NOMO-1 treated with dmso at 0.1 percent for 144 hours (cell line): ENCODE measurements around the gene MCAT.

Source experiments
- DNase-seq: peaks from one replicate; lab custom pipeline; 2025; ENCODE audit not compliant: unreplicated experiment; lab: John Stamatoyannopoulos, UW

Gene MCAT

DNA sequence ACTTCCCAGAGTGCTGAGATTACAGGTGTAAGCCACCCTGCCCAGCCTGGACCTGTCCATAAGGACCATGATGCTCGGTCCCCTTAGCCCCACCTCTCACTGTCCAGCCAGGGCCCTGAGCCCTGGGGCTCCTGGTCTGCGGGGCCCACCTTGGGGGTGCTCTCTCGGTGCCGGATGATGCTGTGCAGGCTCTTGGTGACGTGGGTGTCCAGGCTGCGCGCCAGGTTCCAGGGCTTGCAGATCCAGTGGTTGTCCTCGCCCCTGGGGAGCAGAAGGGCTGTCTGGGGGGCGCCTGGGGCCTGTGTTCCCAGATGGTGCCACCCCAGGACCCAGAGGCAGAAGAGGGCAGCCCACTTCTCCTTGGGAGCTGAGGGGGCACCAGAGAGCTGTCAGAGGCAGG lies 30.4 kb upstream of the MCAT start:
- no peak for DNase-seq

DNA sequence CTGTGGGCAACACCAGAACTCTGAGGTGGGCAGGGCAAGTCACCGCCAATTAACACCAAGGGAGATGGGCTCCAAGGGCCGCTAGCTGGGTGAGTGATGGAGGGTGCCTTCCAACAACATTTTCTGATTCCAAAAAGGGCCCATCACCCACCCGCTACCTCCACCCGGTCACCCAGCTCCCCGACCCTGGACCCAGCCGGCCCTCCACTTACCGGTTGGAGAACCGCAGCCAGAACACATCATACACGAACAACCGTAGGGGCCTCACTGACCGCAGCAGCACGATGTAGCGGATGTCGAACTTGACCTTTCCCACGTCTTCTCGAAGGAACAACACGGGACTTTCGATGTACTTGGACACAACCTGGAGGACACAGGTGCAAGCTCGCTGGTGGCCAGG lies 29.0 kb upstream of the MCAT start:
- DNase-seq, result no peak

DNA sequence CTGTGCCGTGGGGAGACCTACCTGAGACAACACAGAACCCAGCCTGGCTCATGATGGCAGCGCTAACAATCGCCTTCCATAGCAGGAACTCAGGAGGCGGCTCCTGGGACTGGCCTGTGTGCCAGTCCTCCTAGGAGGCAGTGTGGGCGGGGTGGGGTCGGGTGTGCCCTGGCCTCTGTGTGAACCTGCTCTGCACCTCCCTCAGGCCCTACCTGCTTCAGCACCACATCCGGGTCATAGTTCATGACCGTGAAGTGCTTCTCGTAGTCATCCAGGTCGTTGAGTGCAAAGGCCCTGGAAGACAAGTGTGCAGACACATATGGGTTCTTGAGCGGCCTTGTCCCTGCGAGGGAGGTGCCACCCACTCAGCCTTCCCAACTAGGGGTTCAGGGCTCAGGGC lies 28.4 kb upstream of the MCAT start:
- DNase-seq, result no peak

DNA sequence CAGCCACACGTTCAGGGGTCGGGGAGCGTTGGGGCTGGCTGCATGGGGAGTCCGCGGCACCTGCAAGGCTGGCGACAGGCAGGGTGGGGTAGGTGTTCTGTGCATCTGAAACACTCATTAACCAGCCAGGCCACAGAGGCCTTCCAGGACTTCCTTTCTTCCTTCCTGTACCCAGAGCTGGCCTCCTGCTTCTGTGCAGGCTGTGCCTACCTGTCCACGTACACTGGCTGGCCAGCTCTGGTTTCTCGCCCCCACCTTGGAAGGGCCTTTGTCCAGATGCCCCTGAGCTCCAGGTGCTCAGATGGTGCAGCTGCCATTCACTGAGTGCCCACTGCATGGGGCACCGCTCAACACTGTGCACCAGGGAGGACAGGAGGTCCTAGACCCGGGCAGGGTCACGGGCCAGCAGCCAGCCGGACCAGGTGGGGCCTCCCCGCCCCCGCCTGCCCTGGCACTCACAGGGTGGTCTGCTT lies 27.9 kb upstream of the MCAT start:
- no peak for DNase-seq

DNA sequence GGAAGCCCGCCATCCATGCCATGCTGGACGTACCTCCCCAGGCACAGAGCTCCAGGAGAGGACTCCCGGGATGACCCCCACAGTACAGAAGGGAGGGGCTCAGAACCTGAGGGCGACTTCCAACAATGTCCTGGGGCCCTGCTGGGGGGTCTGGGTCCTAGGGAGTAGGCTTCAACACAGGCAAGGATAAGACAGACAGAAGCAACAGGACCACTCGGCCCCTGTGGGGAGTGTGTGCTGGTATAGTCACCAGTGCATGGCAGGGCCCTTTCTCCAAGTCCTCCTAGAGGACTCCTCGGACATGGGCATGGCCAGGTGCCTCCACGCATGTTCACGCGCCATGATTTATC lies 26.9 kb upstream of the MCAT start:
- DNase-seq, result no peak

DNA sequence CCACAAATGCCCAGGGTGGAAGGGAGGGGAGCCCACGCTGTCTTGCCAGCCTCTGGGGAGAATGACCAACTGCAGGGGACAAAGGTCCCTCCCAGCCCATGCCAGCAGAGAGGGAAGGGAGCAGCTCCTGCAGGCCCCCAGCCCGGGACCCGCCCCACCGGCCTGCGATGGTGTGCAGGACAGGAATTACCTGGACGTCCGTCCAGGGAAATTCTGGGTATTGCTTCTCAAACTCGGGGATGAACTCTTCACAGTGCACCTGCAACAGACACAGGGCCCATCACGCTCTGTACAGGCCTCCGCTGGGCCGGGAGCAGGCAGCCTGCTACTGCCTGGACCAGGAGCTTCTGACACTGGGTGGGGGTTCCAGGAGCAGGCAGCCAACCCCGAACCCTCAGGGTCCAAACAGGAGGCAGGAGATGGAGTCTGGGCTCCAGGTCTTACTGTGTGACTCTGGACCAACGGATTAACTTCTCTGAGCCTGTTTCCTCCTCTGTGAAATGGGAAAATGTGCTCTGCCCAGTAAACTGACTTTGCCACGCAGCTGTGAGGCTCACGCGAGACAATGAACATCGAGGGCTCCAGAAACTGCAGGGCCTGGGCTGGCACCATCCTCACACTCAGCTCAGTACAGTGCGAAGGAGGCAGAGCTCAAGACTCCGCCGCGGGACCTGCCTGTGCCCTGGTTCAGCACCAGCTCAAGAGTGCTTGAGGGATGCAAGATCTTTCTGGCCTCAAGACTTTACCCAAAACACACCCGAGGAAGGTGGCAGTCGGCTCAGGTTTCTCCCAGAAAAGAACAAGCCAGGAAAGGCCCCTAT lies 26.3 kb upstream of the MCAT start:
- DNase-seq, result no peak

DNA sequence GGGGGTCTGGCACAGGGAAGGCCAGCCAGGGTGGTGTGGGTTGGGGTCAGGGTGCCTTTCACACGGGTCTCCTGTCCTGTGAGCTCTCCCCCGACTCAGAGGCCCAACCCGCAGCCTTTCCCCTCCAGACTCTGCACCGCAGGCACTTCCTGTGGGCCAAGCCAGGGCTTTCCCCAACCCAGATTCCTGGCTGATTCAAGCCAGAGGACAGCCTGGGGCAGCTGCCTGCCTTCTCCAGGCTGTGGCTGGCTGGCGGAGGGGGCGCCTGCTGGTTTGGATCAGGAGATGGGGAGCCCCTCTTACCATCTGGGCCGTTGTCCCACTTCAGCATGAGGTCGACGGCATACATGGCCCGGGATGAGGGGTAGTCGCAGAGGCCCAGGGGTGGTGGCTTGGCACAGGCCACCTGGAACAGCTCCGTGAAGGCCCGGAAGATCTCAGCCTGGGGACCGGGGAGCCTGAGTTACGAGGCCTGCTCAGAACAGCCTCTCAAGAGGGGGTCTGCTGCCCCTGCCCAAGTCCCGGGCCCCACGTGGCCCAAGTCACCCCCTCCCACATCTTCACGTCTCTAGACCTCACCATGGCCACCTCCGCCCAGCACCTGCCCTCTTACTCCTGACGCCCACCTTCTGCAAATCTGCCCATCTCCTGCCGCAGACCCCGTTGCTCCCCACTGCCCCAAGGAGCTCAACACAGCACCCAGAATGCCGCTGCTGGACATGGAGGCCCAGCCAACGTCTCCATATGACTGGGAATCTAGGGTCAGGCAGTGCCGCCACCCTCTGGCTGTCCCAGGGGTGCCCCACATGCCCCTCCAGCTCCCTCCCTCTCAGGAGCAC lies 25.5 kb upstream of the MCAT start:
- no peak for DNase-seq

DNA sequence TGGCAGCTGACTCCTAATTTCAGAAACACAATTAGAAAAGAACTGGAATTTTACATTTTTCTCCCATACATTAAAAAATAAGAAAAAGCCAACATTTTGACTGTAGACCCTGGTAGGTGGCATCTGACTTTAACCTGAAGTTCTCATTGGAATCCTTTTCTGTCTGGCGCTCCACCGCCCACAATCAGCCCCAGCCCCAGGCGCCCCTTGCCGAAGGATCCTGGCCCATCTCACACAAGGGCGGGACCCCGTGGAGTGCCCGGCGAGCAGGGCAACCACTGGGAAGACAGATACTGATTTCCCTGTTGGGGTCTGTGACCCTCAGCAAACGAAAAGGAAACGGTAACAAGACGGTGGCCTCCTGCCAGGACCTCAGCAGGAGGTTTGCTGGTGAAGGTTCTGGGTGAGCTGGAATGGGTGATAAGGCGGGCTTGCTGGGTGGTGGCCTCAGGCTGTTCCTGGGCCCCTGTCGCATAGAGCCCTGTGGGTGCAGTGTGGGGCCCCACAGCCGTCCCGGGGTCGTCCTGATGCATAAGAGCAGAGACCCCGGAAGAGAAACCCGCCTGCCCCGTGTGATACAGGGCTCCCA lies 23.9 kb upstream of the MCAT start:
- no peak for DNase-seq

DNA sequence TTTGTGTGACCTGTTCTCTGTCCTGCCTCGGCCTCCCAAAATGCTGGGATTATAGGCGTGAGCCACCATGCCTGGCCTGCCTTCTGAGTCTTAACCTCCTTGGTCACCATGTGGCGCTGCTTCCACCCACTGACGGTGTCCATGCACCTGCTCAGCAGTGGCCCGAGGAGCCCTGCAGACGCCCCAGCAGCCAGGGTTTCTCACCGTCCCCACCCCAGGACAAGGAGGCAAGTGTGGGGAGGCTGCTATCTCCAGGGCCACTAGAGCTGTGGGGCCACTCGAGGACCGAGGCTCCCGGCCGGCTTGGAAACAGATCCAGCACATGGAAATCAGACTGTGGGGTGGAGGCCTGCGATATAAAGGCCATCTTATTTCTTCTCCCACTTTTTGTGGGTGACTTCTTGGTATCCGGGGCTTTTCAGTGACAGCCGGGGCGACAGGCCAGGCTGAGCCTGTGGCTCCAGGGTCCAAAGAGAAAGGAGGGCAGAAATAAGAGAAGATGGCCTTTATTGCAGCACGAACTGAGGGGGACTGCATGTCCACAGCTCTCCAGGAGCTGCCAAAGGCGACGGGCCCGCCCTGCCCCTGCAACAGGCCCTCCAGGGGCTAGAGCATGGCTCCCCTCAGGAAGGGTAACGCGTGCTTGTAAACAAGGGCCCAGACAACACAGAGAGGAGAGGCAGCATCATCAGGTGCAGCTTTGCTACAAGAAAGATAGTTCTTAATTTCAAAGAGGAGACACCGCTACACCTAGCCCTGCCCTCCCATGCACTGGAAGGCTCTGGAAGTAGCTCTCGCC lies 23.1 kb upstream of the MCAT start:
- no peak for DNase-seq

DNA sequence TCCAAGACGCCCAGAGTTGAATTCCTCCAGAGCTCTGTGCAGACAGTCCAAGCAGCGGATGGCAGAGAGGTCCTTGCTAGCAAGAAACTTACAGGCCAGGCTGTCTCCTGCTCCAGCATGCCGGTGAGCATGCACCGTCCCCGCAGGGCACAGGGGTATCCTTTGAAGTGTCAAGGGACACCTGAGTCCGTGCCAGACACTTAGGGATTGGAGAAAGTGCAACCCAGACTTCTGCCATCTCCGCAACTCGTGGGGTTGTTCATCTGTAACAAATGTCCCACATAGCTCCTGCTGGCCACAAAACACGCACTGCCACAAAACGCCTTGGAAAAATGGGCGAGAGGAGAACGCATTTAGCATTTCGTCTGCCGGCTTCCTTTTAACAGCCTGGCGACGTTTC lies 21.4 kb upstream of the MCAT start:
- no peak for DNase-seq

DNA sequence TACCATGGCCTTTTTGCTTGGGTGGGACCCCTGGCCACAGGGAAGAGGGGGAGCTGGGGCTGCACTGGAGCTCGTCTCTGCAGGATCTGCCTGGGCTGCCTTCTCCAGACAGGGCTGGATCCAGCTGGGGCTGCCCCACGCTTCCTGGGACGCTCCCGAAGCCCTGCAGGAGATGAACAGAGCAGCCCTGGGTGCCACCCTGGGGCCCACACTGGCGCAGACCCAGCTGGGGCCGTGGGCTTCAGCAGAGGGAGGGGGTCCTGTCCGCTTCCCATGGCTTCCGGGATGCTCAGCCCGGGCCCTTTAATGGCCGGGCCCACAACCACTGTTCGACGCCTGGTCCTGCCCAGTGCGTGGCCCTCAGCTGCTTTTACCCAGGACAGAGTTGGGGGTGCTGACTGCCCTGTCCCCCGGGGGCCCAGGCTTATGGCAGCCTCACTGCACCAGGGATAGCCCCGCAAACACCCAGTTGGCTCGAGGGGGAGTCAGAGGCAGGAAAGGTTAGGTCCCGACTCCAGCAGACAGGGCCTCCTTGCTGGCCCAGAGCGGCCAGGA lies 20.1 kb upstream of the MCAT start:
- DNase-seq, result no peak

DNA sequence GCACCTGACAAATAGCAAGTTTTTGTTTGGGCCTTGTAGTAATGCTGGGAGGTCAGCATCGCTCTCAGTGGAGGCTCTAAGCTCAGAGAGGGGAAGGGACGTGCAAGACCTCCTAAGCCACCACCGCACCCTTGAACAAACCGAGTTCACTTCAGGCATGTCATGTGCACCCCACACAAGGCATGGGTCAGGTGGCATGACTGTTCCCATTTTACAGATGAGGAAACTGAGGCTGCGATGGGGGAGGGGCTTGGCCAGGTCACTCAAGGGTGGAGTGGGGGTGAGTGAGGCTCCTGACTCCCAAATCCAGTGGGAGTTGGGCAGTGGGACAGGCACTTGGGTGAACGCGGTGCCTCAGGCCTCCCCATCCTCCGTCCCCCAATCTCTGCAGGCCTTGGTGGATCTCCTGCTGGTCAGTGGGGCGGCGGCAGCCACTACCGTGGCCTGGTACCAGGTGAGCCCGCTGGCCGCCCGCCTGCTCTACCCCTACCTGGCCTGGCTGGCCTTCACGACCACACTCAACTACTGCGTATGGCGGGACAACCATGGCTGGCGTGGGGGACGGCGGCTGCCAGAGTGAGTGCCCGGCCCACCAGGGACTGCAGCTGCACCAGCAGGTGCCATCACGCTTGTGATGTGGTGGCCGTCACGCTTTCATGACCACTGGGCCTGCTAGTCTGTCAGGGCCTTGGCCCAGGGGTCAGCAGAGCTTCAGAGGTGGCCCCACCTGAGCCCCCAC lies 19.4 kb upstream of the MCAT start:
- DNase-seq, result no peak

DNA sequence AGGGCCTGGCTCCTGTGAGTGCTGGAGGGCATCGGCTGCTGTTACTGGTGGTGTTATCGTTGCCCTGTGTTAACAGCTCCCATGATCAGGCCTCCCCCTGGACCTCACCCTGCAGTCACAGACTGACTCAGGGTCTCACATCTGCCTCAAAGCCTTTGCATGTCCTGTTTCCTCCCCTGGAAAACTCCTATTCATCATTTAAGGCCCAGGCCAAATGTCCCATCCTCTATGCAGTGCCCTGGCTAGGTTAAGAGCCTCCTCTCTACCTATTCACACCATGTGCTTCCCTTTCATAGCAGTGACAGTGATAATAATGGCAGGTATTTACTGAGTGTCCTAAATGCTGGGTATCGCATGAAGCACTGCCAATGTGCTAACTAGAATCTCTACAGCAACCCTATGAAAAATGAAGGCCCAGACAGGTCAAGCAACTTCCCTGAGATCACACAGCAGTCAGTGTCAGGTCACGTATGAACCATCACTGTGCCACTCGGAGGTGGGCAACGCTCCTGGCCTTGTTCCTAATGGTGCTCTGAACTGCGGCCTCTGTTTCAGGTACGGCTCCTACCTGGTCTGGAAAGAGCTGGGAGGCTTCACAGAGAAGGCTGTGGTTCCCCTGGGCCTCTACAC lies 17.4 kb upstream of the MCAT start:
- no peak for DNase-seq

DNA sequence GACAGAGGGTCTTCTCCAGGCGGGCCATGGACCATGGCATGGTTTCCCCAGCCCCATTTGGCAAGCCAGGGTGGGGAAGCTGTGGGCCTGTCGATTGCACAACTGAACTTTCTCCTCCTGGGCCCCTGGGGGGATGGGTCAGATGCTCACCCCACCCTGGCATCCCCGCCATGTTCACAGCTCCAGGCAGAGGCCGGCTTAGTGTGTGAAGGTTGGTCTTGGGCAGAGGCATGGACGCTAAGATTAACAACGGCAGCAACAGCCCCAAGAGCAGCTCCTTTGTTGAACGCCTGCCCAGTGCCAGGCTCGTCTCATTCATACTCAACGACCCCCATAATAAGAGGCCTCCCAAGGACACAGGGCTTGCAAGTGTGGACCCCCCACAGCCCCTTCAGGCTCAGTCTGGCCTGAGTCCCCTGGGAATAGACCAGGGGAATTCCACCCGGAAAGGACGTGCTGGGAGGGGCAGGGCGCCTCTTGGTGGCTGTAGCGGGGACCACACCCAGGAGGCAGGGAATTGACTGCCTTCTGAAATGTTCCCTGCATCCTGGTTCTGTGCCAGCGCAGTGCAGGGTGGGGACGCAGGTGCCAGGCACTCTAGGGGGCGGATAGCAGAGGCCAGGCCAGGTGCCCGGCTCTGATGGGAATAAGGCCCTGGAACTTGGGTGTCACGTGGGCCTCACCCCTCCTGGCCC lies 16.4 kb upstream of the MCAT start:
- DNase-seq, result no peak

DNA sequence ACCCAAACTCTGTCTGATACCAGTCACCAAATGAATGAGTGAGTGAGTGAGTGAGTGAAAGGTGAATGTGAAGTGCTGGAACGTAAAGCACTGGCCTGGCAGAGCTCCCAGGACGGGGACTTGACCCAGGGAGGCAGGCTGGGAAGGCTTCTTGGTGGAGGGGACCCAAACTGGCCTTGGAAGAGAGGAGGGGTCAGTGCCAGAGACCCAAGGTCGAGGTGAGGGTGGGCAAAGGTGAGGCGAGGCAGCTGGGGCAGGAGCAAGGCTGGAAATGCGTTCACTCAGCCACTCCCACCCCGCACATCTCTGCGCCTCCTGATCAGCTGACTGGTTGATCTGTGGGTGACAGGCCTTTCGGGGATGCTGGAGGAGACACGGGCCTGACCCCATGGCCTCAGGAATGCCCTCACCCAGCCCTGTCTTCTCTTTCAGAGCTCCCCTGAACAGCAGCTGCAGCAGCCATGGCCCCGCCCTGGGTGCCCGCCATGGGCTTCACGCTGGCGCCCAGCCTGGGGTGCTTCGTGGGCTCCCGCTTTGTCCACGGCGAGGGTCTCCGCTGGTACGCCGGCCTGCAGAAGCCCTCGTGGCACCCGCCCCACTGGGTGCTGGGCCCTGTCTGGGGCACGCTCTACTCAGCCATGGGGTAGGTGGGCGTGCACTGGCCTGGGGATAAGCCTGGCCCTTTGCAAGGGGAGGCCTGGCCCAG lies 15.7 kb upstream of the MCAT start:
- no peak for DNase-seq

DNA sequence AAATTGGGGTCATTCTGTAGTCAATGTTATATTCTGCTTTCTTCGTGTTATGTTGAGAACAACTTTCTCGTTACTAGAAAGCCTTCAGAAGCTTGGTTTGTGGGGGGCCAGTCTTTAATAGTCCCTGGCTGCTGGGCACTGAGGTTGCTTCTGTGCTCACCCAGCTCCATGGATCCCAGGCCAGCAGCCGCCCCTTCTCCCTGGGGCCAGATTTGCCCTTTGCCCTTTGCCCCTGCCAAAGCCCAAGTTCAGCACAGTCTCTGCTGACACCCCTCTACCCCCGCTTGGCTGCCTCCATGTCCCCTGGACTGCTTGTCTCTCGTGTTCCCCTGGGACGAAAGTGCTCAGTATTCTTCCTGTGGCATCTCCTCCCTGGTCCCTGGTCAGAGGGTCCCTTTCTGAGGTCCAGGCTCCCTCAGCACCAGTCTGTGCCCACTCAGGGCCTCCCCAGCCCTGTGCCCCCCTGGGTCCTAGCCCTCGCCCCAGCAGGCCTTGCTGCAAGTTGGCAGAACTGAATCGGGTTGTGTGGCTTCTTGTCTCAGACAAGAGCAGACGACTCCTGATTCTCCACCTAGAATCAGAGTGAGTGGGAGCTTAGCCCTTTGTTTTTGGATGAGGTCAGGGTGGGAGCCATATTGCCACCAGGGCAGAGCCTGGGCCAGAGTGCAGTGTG lies 14.8 kb upstream of the MCAT start:
- no peak for DNase-seq

DNA sequence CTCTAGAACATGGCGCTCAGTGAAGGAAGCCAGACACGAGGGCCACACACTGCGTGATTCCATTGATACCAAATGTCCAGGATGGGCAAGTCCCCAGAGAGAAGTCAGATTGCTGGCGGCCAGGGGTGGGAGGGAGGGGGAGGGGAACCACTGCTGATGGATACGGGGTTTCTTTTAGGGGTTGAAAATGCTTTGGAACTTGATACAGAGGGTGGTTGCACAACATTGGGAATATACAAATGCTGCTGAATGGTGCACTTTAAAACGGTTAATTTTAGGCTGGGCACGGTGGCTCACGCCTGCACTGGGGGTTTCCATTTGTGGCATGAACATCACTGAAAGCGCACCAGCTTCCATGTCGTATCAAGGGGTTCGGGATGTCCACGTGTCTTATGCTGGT lies 13.2 kb upstream of the MCAT start:
- DNase-seq, result no peak

DNA sequence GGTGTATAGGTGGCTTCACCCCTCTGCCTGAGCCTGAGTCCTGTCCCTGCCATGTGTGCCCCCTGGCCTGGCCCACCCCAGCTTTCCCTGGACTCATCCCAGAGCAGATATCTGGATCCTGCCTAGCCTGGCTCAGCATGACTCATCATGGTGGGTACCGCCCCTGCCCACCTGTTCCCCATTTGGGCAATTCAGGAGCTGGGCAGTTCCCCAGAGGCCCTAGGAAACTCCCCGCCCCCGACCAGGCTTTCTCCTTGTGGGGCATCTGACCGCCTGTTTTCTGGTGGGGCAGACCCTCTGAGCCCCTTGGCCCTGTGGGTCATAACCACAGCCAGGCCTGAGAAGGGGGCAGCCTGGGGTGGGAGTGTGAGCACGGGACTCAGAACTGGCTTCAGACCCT lies 12.6 kb upstream of the MCAT start:
- DNase-seq, result no peak
